GM19468 (cell line): ENCODE measurements around the gene PDZRN3.
"Not testable (repeated sequence)": the region's sequence is repeated elsewhere in the genome, so short reads cannot be mapped to it uniquely, and the experiment has no call there.

ENCODE experiments used
- ATAC-seq: cut with Tn5 transposase; IDR thresholded peaks from one replicate; pipeline ENCODE4 v1.9.1; 2021; ENCODE audit warnings: mild to moderate bottlenecking, moderate library complexity, moderate number of reproducible peaks; ENCODE audit not compliant: unreplicated experiment; ENCODE audit errors: extremely low read depth

The PDZRN3 gene

GRCh38 chr3:73471986-73472787 lies 152.6 kb downstream of the PDZRN3 start:
- no peak for ATAC-seq

DNA sequence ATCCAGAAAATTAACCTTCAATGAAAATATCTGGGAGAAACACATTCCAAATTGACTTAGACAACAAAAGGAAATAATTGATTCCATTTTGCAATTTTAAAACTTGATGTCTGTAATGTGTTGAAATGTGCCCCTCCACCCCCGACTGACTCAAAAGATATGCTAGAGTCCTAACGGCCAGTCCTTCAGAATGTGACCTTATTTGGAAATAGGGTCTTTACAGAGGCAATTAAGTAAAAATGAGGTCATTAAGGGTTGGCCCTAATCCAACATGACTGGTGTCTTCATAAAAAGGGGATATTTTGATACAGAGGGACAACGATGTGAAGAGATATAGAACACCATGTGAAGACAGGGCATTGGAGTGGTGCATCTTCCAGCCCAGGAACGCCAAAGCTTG lies 153.9 kb downstream of the PDZRN3 start:
- no peak for ATAC-seq

- ATAC-seq = no peak
Observed at GRCh38 chr3:73469331-73469730, 155.4 kb downstream of the PDZRN3 start.

DNA sequence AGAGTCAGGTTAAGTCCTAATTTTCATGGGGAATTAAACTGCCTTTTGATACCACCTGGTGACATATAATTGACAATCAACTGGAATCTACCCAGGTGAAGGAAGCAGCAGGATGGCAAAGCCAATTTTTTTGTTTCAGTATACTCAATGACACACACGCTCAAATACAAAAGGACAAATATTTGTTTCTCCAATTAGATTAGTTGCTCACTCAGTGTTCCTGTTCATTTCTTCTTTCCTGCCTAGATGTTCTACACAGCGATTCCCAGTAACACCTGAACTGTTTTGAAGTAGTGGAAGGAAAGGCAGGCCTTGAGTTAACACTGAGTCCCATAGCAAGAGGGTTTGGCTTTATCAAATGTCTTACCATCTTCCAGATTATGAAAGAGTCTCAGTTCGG lies 157.5 kb downstream of the PDZRN3 start:
- ATAC-seq = no peak

DNA sequence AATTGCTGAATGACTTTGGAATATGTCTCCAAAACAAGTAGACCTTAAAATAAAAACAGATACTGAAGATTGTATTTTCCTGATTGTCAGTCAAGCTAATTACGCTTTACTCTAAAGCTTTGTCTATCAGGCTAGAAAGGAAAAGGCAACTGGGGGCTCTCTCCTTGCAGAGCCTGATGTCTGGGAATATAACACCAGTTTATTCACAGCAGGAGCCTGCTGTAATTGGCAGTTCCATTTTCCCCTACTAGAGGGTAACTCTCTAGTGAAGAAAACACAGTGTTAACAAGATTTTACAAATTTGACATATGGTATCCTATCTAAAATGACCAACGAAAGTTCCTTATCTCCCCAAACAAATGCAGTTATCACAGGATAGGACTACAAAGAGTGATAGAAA lies 158.8 kb downstream of the PDZRN3 start:
- ATAC-seq = no peak

DNA sequence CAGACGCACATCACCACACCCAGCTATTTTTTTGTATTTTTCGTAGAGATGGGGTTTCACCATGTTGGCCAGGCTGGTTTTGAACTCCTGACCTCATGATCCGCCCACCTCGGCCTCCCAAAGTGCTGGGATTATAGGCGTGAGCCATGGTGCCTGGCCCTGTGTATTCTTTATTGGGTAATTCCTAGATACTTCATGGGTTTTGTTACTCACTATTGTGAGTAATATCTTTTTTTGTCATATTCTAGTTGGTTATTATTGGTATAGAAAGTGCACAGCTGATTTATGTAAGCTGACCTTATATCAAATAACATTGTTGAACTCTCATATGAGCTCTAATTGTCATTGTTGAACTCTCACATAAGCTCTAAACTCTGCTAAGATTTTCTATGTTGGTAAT lies 160.6 kb downstream of the PDZRN3 start:
- ATAC-seq = not testable (repeated sequence)

- no peak for ATAC-seq
Observed at GRCh38 chr3:73461547-73461946, 163.2 kb downstream of the PDZRN3 start.

DNA sequence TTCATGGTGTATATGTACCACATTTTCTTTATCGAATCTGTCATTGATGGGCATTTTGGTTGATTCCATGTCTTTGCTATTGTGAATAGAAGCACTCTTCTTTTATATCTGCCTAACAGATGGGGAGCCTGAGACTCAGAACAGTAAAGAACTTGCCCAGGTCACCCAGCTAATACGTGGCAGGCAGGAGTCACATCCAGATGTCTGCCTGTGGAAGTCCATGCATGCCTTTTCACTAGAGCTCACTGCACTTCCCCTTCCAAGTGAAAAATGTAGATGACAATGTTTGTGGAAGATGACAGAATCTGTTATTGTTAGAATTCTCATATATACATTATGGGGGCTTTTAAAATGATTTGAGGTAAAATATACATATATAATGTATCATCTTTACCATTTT lies 165.0 kb downstream of the PDZRN3 start:
- no peak for ATAC-seq

DNA sequence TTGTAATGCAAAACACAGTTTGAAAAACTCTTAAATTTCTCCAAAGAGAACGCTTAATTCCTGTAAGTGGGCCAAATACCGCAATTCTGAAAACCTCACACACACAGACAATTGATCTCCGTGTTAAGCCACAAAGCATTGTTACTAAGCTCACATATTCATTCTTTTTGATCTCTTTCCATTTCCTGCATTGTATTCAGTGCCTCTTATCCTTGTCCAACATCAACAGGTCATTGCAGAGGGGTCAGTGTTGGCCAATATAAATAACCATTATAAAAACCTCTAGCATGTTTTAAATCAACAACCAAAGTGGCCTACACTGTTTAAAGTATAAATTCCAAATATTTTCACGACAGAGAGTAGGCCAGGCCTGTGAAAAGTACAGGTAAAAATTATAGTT lies 171.1 kb downstream of the PDZRN3 start:
- no peak for ATAC-seq

GRCh38 chr3:73452729-73453128 lies 172.0 kb downstream of the PDZRN3 start:
- no peak for ATAC-seq

- ATAC-seq = peak; percentile 31
Observed at GRCh38 chr3:73451301-73451944, 173.3 kb downstream of the PDZRN3 start.

GRCh38 chr3:73449774-73450173 lies 175.0 kb downstream of the PDZRN3 start:
- peak; percentile 33 for ATAC-seq

DNA sequence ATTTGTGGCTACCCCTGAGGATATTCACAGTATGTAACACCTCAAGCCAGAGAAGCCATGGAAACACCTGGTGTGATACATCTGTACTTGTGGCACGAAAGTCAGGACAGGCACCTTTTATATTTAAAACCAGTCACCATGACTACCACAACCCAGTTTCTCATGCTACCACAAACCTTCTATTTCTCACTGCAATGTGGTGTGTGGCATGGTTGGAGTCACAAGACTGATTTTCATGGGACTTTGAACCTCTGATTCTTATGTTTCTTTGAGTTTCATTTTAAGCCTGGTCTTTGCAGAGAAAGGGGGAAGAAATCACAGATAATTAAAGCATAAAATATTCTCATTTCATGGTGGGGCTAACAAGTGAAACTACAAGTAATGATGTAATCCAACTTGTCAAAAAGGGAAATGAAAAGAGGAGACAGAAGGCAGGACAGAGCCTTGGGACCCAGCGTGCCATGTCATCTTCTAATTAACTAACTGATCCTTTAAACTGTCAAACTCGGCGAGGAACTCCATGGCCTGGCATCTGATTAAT lies 175.9 kb downstream of the PDZRN3 start:
- ATAC-seq = peak; percentile 90

DNA sequence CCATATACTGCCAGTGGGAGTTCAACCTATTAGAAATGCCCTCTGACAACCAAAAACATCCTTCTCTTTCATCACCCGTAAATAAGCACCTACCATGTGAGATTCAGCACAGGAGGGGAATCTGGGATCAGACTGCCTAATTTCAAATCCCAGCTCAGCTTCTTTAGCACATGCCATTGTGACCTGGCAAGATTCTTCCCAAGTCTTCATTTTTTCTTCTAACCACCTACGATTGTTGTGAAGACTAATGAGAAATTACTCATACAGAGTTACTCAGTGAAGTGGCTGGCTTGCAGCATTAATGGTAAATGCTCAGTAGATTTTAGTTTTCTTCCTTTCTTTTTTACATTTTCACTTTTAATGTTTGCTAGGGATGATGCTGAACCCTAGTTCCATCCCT lies 176.7 kb downstream of the PDZRN3 start:
- no peak for ATAC-seq

GRCh38 chr3:73447111-73447510 lies 177.6 kb downstream of the PDZRN3 start:
- no peak for ATAC-seq

GRCh38 chr3:73446467-73447110 lies 178.2 kb downstream of the PDZRN3 start:
- ATAC-seq = no peak

DNA sequence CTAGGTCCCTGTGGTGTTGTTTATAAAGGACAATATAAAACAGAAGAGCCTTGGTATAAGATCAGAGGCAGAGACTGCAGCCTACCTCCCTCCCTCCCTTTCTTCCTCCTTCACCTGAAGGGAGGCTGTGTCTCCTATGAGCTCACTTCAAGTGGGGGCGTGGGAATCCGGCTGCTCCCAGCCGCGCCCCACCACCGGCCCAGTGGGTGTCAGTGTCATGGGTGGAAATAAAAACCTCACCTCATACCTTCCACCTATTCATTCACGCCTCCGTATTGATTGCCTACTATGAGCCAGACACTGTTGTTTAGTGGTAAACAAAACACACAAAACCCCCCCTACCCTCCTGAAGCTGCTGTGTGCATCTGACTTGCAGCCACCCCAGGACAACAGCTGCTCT lies 181.9 kb downstream of the PDZRN3 start:
- ATAC-seq = no peak

DNA sequence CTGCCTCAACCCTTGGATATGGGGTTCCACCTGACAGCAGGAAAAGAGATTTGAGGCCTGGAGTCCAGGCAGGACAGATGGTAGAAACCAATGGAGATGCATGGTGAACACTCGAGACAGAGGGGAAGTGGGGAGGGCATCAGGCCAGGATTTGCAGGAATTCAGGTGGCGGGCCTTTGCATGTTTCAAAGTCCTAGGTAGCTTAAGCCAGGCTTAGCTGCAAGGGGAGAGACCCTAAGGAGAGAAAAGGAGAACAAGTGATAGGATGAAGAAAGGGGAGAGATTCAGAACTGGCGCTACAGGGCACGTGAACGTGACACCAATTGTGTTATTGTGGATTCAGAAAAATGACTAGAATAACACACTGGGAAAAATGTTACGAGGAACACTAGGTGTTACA lies 182.6 kb downstream of the PDZRN3 start:
- ATAC-seq = no peak

DNA sequence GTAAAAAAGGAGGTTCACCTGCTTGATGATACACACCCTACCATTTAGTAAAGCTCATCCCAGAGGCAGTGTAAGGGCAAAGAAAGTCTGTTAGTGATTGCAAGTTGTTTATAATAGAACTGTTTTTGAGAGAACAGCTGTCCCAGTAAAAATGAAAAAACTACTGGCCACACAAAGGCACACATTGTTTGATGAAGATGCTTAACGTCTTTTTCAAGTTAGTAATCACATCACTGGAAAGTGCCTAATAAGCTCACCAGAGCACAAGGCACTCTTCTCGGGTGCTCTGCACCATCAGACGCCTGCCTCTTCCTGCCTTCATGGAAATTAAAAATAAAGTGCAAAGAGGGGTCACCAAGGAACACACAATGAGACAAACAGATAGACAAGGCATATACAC lies 186.9 kb downstream of the PDZRN3 start:
- no peak for ATAC-seq

DNA sequence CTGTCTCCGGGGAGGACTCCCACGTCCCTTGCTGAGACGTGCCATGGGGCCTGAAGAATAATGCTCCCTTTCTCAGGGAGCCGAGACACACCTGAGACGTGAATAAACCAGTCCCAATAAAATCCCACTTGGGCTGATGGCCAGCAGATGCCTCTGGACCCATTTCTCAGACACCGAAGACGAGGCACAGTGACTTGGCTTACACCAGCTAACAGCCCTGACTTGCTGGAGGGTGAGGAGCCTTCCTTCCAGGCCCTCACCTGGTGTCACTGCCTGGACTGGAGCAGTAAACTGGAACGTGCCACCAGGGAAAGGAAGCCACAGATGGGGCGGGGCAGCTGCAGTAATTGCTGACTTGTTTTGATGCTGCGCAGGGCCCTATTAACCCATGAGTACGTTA lies 189.7 kb downstream of the PDZRN3 start:
- ATAC-seq = no peak

- no peak for ATAC-seq
Observed at GRCh38 chr3:73433687-73434086, 191.1 kb downstream of the PDZRN3 start.
